Measurements from ENCODE around the gene RFPL3. TPM values are rescaled to one million over a fixed set of nuclear protein-coding genes. Genes with fewer than 3 reads are reported as not detected.
A peak's percentile ranks its signal among the peaks of the same experiment; 100 is the strongest.

RFPL3 gene
- total and polyA plus RNA-seq, 10 of the 15 experiments (the other 5 are each of a cell fraction or from before 2014, with no cell fraction given), result not detected

GRCh38 chr22:32308934-32309333, 48.7 kb upstream of the RFPL3 start:
- DNase-seq (ENCODE audit: low read depth, low spot score) (no peak), ATAC-seq (no peak), FAIRE-seq (no peak)
- 3% methylated on average over 6 of the region's 6 CpGs for WGBS (ENCODE audit: insufficient coverage, insufficient replicate concordance, low lambda C conversion rate, missing lambda C conversion rate)
- ChIA-PET CTCF (interaction anchor here (1.0 to 1.5 kb wide), 2 partner anchors 41 to 43 kb away, joined by 3 read pairs; no protein-coding TSS in a partner anchor), POLR2A (no interaction called here), RAD21 (ENCODE audit: unreplicated experiment) (interaction anchor here (0.6 kb wide), 1 partner anchor 64 kb away, joined by 3 read pairs; no protein-coding TSS in a partner anchor), SMC1A (ENCODE audit: uncharacterized antibody, unreplicated experiment) (interaction anchor here (0.7 to 1.0 kb wide), 2 partner anchors 13 to 35 kb away, joined by 3 read pairs; no protein-coding TSS in a partner anchor)
- H3K36me3 ChIP-seq (ENCODE audit: control insufficient read depth in 2 of 2, insufficient read depth in 2 of 2, low read length in 1 of 2), result no peaks in the 10 kb centered on the region
- no peaks in the 10 kb centered on the region for H3K27me3 ChIP-seq (replicated peaks in 1 of 2; ENCODE audit: control insufficient read depth in 2 of 2, insufficient read depth in 2 of 2, low read length in 1 of 2)
- no peaks in the 10 kb centered on the region for H3K4me1 ChIP-seq (ENCODE audit: control insufficient read depth, insufficient read depth, low read length)
- TF ChIP-seq ATF3 (IDR thresholded peaks at IDR 0.05; ENCODE audit: borderline replicate concordance, extremely low read depth, low read depth, low read length) (no peak), SP1 (IDR thresholded peaks at IDR 0.05; ENCODE audit: low read depth, low read length) (no peak), ETV6 (conservative IDR thresholded peaks at IDR 0.05 in 1 of 2, IDR thresholded peaks at IDR 0.05 in 1 of 2; ENCODE audit: borderline replicate concordance in 1 of 2, low read depth in 1 of 2) (no peak), SUZ12 (IDR thresholded peaks at IDR 0.05; ENCODE audit: unreplicated experiment) (no peak)
- intact Hi-C loops (cut with micrococcal nuclease; ENCODE audit: unreplicated experiment) (no loop called here), in situ Hi-C loops (cut with MboI) (no loop called here)
- H3K79me2 ChIP-seq (ENCODE audit: control insufficient read depth, insufficient read depth, low read length), result no peaks in the 10 kb centered on the region
- no peak overlapping the region for H3K4me3 ChIP-seq
- no peak overlapping the region for H3K4me2 ChIP-seq (ENCODE audit: control insufficient read depth, insufficient read depth)
- BruUV-seq (replicated peaks), result no TSS peak
- no peak overlapping the region for H3K27ac ChIP-seq (ENCODE audit: control insufficient read depth, insufficient read depth)
- H3K9ac ChIP-seq (ENCODE audit: control insufficient read depth, insufficient read depth, low read length), result no peak overlapping the region
- no peaks in the 10 kb centered on the region for H3K9me3 ChIP-seq (replicated peaks; ENCODE audit: control insufficient read depth, insufficient read depth, low read length)
- H2AFZ ChIP-seq (ENCODE audit: control insufficient read depth, low read depth, low read length), result no peak overlapping the region
- no peaks in the 10 kb centered on the region for H4K20me1 ChIP-seq (ENCODE audit: control insufficient read depth, insufficient read depth)

- Histone ChIP-seq H3K4me3 (no peak overlapping the region), H3K4me1 (ENCODE audit: control insufficient read depth, insufficient read depth, low read length) (no peaks in the 10 kb centered on the region), H3K36me3 (ENCODE audit: control insufficient read depth in 2 of 2, insufficient read depth in 2 of 2, low read length in 1 of 2) (no peaks in the 10 kb centered on the region), H3K9me3 (replicated peaks; ENCODE audit: control insufficient read depth, insufficient read depth, low read length) (no peaks in the 10 kb centered on the region), H2AFZ (ENCODE audit: control insufficient read depth, low read depth, low read length) (no peak overlapping the region), H4K20me1 (ENCODE audit: control insufficient read depth, insufficient read depth) (no peaks in the 10 kb centered on the region), H3K9ac (ENCODE audit: control insufficient read depth, insufficient read depth, low read length) (no peak overlapping the region), H3K4me2 (ENCODE audit: control insufficient read depth, insufficient read depth) (no peak overlapping the region), H3K27ac (ENCODE audit: control insufficient read depth, insufficient read depth) (no peak overlapping the region), H3K79me2 (ENCODE audit: control insufficient read depth, insufficient read depth, low read length) (no peaks in the 10 kb centered on the region), H3K27me3 (replicated peaks in 1 of 2; ENCODE audit: control insufficient read depth in 2 of 2, insufficient read depth in 2 of 2, low read length in 1 of 2) (no peaks in the 10 kb centered on the region)
- DNase-seq (ENCODE audit: low read depth, low spot score), result no peak
- TF ChIP-seq RUNX3 (IDR thresholded peaks at IDR 0.05; ENCODE audit: low read length) (no peak), STAT1 (conservative IDR thresholded peaks at IDR 0.05) (no peak), CHD1 (IDR thresholded peaks at IDR 0.05; ENCODE audit: low read depth, low read length) (no peak), NFYA (IDR thresholded peaks at IDR 0.05; ENCODE audit: borderline replicate concordance, low read depth, low read length) (no peak), PKNOX1 (IDR thresholded peaks at IDR 0.05) (no peak), NR2F1 (conservative IDR thresholded peaks at IDR 0.05) (0 out of 2 replicates have a peak, but pooled peaks have one; percentile 32)
- no TSS peak for BruUV-seq (replicated peaks)
- intact Hi-C loops (cut with micrococcal nuclease; ENCODE audit: unreplicated experiment), result no loop called here
- SMC1A ChIA-PET (ENCODE audit: uncharacterized antibody, unreplicated experiment), result interaction anchor here (0.7 to 1.0 kb wide), 2 partner anchors 12 to 34 kb away, joined by 3 read pairs; no protein-coding TSS in a partner anchor
- FAIRE-seq, result no peak
- POLR2A ChIA-PET, result no interaction called here
- RAD21 ChIA-PET (ENCODE audit: unreplicated experiment), result no interaction called here
- in situ Hi-C loops (cut with MboI), result no loop called here
- 13% methylated on average over 9 of the region's 9 CpGs for WGBS (ENCODE audit: insufficient coverage, insufficient replicate concordance, low lambda C conversion rate, missing lambda C conversion rate)
- CTCF ChIA-PET, result interaction anchor here (1.0 kb wide), 1 partner anchor 42 kb away, joined by 3 read pairs; no protein-coding TSS in a partner anchor
- ATAC-seq, result no peak
Observed at GRCh38 chr22:32309585-32310251, 47.9 kb upstream of the RFPL3 start.

All from GM12878 (cell line).